GM23338 (cell line): ENCODE results near the gene CIT. TPM values are rescaled to one million over a fixed set of nuclear protein-coding genes. Genes with fewer than 3 reads are reported as not detected.
A peak's percentile ranks its signal among the peaks of the same experiment; 100 is the strongest.

Experiments used
- ATAC-seq: fragments of 200-7000 bp; cut with Tn5 transposase; 3 replicates; pipeline ENCODE4 v1.9.1; 2020
- DNase-seq: peaks from one replicate; pipeline ENCODE4 v3.0.0-alpha.2; 2015; ENCODE audit warnings: low spot score
- H2AFZ ChIP-seq: fragments of 200-600 bp; sonication (generic); 2 replicates; pipeline ENCODE4 v1.8.0; 2016; ENCODE audit warnings: antibody characterized with exemption, mild to moderate bottlenecking, moderate library complexity
- H3F3A ChIP-seq: fragments of 200-600 bp; sonication (generic); replicated peaks from 2 replicates; pipeline ENCODE4 v1.8.0; 2017; ENCODE audit warnings: antibody characterized with exemption, mixed run types, low read depth
- H3K27ac ChIP-seq: fragments of 200-600 bp; sonication (generic); 2 replicates; pipeline ENCODE4 v1.6.1; 2016; ENCODE audit warnings: low read depth
- H3K27me3 ChIP-seq: fragments of 200-600 bp; sonication (generic); 2 replicates; pipeline ENCODE4 v1.8.0; 2016; ENCODE audit warnings: mild to moderate bottlenecking, mixed run types, moderate library complexity; ENCODE audit not compliant: insufficient read depth
- H3K36me3 ChIP-seq: fragments of 200-600 bp; sonication (generic); 2 replicates; pipeline ENCODE4 v1.8.0; 2016; ENCODE audit warnings: mild to moderate bottlenecking; ENCODE audit not compliant: insufficient read depth
- H3K4me1 ChIP-seq: fragments of 200-600 bp; sonication (generic); 2 replicates; pipeline ENCODE4 v1.8.0; 2016; ENCODE audit warnings: mild to moderate bottlenecking, moderate library complexity; ENCODE audit not compliant: insufficient read depth
- H3K4me2 ChIP-seq: fragments of 200-600 bp; sonication (generic); 2 replicates; pipeline ENCODE4 v1.7.1; 2017; ENCODE audit warnings: mixed run types
- H3K4me3 ChIP-seq: fragments of 200-600 bp; sonication (generic); 2 replicates; pipeline ENCODE4 v1.6.1; 2016; ENCODE audit warnings: mixed run types
- H3K79me2 ChIP-seq: fragments of 200-600 bp; sonication (generic); replicated peaks from 2 replicates; pipeline ENCODE4 v1.8.0; 2017; ENCODE audit warnings: mild to moderate bottlenecking; ENCODE audit not compliant: insufficient read depth
- H3K9me2 ChIP-seq: fragments of 200-600 bp; sonication (generic); 2 replicates; pipeline ENCODE4 v1.8.0; 2017; ENCODE audit not compliant: insufficient read depth
- H4K20me1 ChIP-seq: fragments of 200-600 bp; sonication (generic); replicated peaks from 2 replicates; pipeline ENCODE4 v1.8.0; 2017; ENCODE audit warnings: mild to moderate bottlenecking; ENCODE audit not compliant: insufficient read depth
- H3K27ac Mint-ChIP-seq: 2 replicates; pipeline ENCODE4 v1.8.0; 2020; ENCODE audit warnings: inconsistent platforms, mild to moderate bottlenecking, moderate library complexity, mixed read lengths
- H3K27me3 Mint-ChIP-seq: 3 replicates; pipeline ENCODE4 v1.8.0; 2022; ENCODE audit warnings: low read depth, mild to moderate bottlenecking, moderate library complexity, mixed read lengths, inconsistent platforms; ENCODE audit not compliant: insufficient read depth, poor library complexity
- H3K36me3 Mint-ChIP-seq: 3 replicates; pipeline ENCODE4 v1.8.0; 2021; ENCODE audit warnings: low read depth, mild to moderate bottlenecking, inconsistent platforms, moderate library complexity, mixed read lengths
- H3K4me1 Mint-ChIP-seq: 3 replicates; pipeline ENCODE4 v1.8.0; 2020; ENCODE audit warnings: mild to moderate bottlenecking, inconsistent platforms, mixed read lengths
- H3K4me3 Mint-ChIP-seq: 3 replicates; pipeline ENCODE4 v1.8.0; 2021; ENCODE audit warnings: moderate library complexity, mild to moderate bottlenecking, inconsistent platforms, mixed read lengths
- H3K9me3 Mint-ChIP-seq: 3 replicates; pipeline ENCODE4 v1.8.0; 2020; ENCODE audit warnings: moderate library complexity, mild to moderate bottlenecking, inconsistent platforms, mixed read lengths
- CTCF ChIP-seq, 2 experiments: fragments of 200-600 bp in 1 of 2; sonication (generic) in 1 of 2; conservative IDR thresholded peaks; 2 replicates each; pipeline versions ENCODE4 v1.5.1 to v1.6.1; 2016 to 2017; ENCODE audit warnings: antibody characterized with exemption in 2 of 2, low read depth in 2 of 2, mild to moderate bottlenecking in 2 of 2, moderate library complexity in 1 of 2
- EZH2 ChIP-seq: fragments of 200-600 bp; sonication (generic); IDR thresholded peaks from one replicate; pipeline ENCODE4 v1.8.0; 2017; ENCODE audit warnings: antibody characterized with exemption, mild to moderate bottlenecking, low read depth; ENCODE audit not compliant: unreplicated experiment
- JUNB ChIP-seq: IDR thresholded peaks from one replicate; pipeline ENCODE4 v1.6.1; 2016; ENCODE audit warnings: antibody characterized with exemption; ENCODE audit not compliant: unreplicated experiment
- ZNF114 ChIP-seq: fragments of 250-450 bp; sonication (Bioruptor Pico); IDR thresholded peaks from 2 replicates; pipeline ENCODE4 v1.5.0; 2020; ENCODE audit warnings: mild to moderate bottlenecking, moderate library complexity
- microRNA counts: library from miRNA; unstranded; fragments of <30 nt; microRNA quantifications from one replicate; lab custom pipeline; 2017
- microRNA-seq: library from miRNA; unstranded; fragments of <30 nt; microRNA quantifications from one replicate; pipeline ENCODE4, GENCODE V29; 2017
- polyA plus RNA-seq: library from polyadenylated mRNA; unstranded; fragments of >200 nt; fragmentation: Nextera tagmentation; extraction: Ambion mirVana; gene quantifications from 2 replicates; pipeline ENCODE4 v1.2.1, GENCODE V29; 2016
- total RNA-seq: library from RNA; depleted of rRNA; stranded (reverse); fragments of >200 nt; shearing (Covaris generic); gene quantifications from 2 replicates; pipeline ENCODE4 v1.2.3, GENCODE V29; 2014; rRNA removed

The CIT gene
- total and polyA plus RNA-seq, 2 experiments from 2014 or later, result 9.7 to 47.8 TPM

DNA sequence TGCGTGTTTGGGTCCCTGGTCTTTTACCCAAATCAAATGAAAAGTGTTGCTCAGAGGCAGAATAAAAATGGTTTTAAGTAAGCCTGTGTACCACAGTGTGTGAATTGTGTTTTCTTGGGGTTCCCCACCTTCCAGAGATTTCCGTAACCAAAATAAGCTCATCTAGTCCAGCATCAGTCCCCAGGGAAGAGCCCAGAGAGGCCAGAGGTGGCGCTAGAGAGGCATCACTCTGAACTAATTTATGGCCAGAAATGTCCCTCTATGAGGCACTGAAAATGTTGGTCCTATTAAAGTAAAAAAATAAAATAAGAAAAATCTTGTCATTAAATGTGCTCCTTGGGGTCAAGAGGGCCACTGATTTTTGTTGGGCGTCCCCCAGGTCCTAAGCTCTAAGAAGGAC is 234.1 kb downstream of the CIT start:
- no peak overlapping the region for H3K4me2 ChIP-seq
- no peaks in the 10 kb centered on the region for H3F3A ChIP-seq
- Mint-ChIP-seq H3K4me3 (no peak overlapping the region), H3K27me3 (no peaks in the 10 kb centered on the region), H3K9me3 (no peaks in the 10 kb centered on the region), H3K4me1 (no peaks in the 10 kb centered on the region), H3K36me3 (no peaks in the 10 kb centered on the region), H3K27ac (no peak overlapping the region)
- ATAC-seq, result peak; percentile 74
- H3K4me3 ChIP-seq, result no peak overlapping the region
- H3K79me2 ChIP-seq, result no peaks in the 10 kb centered on the region
- H3K27me3 ChIP-seq, result no peaks in the 10 kb centered on the region
- peak; percentile 74 to 90 for TF ChIP-seq CTCF (conservative IDR thresholded peaks at IDR 0.05; ENCODE audit: low read depth in 2 of 2)
- no peak for TF ChIP-seq ZNF114 (CRISPR knock-in tag)
- TF ChIP-seq JUNB, result no peak
- TF ChIP-seq EZH2, result no peak
- no peaks in the 10 kb centered on the region for H3K36me3 ChIP-seq
- H4K20me1 ChIP-seq, result no peaks in the 10 kb centered on the region
- peak; percentile 69 for DNase-seq
- peak overlapping the region; percentile 15; the same call in 1 of the 2 replicates for H2AFZ ChIP-seq
- peaks cover 9% of the 10 kb centered on the region; the same call in 1 of the 2 replicates for H3K9me2 ChIP-seq
- no peaks in the 10 kb centered on the region for H3K4me1 ChIP-seq
- H3K27ac ChIP-seq, result no peak overlapping the region

MicroRNAs within 50 kb of the gene (microRNA counts, 767-probe panel; counts per million panel counts)
- not detected for microRNA hsa-miR-1178 (lab: Ali Mortazavi, UCI)

Small RNA genes lying within 50 kb of the gene (microRNA-seq; reads per million reads assigned to microRNA genes)
- gene MIR1178, result not detected

Other genes starting within 250 kb of the CIT start
- gene PRKAB1, start 209.2 kb downstream of the CIT start, total RNA-seq, result 26.3 and 31.0 TPM in 2 replicates
- gene PRKAB1, start 209.2 kb downstream of the CIT start, polyA plus RNA-seq, result 13.1 and 16.3 TPM in 2 replicates
- gene BICDL1, start 111.9 kb upstream of the CIT start, total RNA-seq, result 25.7 and 30.3 TPM in 2 replicates
- gene BICDL1, start 111.9 kb upstream of the CIT start, polyA plus RNA-seq, result 14.0 and 15.9 TPM in 2 replicates
- 15.9 and 16.9 TPM in 2 replicates for gene RAB35, start 239.4 kb upstream of the CIT start, total RNA-seq
- 9.9 and 12.6 TPM in 2 replicates for gene RAB35, start 239.4 kb upstream of the CIT start, polyA plus RNA-seq